GM13977 (cell line): ENCODE data around the gene FNDC3A.
"Not testable (repeated sequence)": the region's sequence is repeated elsewhere in the genome, so short reads cannot be mapped to it uniquely, and the experiment has no call there.

Source experiments
- DNase-seq: peaks from one replicate; pipeline ENCODE4 v3.0.0; 2012; ENCODE audit warnings: low spot score
- in situ Hi-C: fragments of 300-500 bp; cut with MboI; formaldehyde crosslinking; loops from one replicate; pipeline ENCODE4 v1.12.0; 2022; ENCODE audit warnings: low sequenced_read_pairs, low pct_unique_long_range_greater_than_20kb, mixed read lengths, inconsistent platforms; ENCODE audit not compliant: unreplicated experiment
- TF ChIP-seq, protein P1 (sequence below): IDR thresholded peaks from 2 replicates; pipeline ENCODE4 v1.5.1; 2012; ENCODE audit warnings: mild to moderate bottlenecking, control low read depth; ENCODE audit not compliant: insufficient read depth; ENCODE audit errors: extremely low read depth, missing control alignments

Gene FNDC3A

DNA sequence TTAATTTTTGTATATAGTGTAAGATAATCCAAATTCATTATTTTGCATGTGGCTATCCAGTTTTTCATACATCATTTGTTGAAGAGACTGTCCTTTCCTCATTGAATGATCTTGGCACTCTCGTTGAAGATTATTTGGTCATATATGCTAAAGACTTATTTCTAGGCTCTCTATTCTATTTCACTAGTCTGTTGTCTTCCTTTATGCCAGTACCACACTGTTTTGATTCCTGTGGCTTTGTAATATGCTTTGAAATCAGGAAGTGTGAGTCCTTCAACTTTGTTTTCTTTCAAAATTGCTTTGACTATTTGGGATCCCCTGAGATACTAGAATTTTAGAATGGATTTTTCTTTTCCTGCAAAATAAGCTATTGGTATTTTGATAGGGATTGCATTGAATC is 24.5 kb downstream of the FNDC3A start:
- DNase-seq = no peak
- TF ChIP-seq, protein P1, sequence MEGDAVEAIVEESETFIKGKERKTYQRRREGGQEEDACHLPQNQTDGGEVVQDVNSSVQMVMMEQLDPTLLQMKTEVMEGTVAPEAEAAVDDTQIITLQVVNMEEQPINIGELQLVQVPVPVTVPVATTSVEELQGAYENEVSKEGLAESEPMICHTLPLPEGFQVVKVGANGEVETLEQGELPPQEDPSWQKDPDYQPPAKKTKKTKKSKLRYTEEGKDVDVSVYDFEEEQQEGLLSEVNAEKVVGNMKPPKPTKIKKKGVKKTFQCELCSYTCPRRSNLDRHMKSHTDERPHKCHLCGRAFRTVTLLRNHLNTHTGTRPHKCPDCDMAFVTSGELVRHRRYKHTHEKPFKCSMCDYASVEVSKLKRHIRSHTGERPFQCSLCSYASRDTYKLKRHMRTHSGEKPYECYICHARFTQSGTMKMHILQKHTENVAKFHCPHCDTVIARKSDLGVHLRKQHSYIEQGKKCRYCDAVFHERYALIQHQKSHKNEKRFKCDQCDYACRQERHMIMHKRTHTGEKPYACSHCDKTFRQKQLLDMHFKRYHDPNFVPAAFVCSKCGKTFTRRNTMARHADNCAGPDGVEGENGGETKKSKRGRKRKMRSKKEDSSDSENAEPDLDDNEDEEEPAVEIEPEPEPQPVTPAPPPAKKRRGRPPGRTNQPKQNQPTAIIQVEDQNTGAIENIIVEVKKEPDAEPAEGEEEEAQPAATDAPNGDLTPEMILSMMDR = no peak
- in situ Hi-C loops = no loop called here

DNA sequence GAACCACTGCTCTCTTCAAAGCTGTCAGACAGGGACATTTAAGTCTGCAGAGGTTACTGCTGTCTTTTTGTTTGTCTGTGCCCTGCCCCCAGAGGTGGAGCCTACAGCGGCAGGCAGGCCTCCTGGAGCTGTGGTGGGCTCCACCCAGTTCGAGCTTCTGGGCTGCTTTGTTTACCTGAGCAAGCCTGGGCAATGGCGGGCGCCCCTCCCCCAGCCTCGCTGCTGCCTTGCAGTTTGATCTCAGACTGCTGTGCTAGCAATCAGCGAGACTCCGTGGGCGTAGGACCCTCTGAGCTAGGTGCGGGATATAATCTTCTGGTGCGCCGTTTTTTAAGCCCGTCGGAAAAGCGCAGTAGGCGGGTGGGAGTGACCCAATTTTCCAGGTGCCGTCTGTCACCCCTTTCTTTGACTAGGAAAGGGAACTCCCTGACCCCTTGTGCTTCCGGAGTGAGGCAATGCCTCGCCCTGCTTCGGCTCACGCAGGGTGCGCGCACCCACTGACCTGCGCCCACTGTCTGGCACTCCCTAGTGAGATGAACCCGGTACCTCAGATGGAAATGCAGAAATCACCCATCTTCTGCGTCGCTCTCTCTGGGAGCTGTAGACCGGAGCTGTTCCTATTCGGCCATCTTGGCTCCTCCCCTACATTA is 43.4 kb downstream of the FNDC3A start:
- DNase-seq, in situ Hi-C loops: not testable (repeated sequence)

DNA sequence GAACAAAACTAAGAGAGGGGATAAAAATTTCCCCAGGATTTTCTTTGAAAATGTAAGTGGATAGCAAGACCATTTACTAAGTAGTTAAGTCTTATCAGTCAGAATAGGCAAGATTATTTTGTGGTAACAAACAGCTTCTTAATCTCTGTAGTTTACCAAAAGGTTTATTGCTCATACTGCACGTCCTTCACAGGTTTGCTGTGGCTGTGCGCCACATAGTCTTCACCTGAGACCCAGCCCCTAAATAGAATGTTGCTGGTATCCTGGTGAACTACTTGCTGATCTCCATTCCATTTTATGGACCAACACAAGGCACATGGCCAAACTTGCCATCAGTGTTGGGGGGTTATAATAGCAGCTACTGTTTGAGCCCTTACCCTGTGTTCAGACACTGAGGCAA is 44.6 kb downstream of the FNDC3A start:
- in situ Hi-C loops = no loop called here
- TF ChIP-seq, protein P1 = no peak
- no peak for DNase-seq

DNA sequence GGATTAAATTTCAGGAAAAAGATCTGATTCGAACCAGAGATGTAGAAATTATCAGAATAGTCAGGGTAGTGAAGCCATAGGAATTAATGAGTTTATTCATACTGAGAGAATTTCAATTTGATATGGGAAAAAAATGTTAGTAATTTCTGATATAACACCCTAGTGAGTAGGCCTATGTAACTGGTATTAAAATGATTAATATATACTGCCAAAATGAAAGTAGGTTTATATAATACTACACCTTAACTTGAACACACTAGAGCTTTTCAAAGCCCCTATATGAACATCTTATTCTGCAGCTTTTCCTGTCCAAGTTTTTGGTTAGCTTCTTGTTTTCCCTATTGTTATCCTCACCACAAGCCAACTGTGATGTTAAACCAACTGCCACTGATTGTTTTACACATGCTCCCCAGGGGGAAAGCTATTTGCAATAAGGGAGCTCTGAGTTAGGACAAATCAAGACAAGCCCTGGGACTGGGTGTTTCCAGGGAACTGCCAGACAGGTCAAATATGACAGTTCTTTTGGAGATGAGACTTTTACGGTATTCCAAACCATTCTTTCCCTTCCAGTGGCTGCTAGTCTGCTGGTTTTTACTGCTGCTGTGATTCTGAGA is 45.3 kb downstream of the FNDC3A start:
- no peak for DNase-seq
- TF ChIP-seq, protein P1 = no peak
- in situ Hi-C loops = no loop called here

DNA sequence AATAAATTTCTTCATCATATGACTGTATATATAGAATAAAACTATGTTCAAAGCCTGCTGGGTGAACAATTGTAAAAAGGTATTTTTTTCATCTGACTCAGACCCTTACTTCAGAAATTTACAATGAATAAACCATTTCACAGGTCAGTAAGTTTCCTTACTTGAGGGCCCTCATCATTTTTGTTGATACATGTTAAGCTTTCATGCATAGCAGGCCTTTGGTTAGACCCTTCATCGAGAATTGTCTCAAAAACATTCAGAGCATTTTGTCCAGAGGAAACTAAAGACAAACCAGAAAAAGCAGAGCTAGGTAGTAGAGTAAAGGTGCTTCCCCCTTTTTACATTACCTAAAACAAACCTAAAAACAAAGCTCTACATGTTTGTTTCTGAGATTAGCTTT is 46.2 kb downstream of the FNDC3A start:
- peak; percentile 17 for DNase-seq
- TF ChIP-seq, protein P1 = no peak
- in situ Hi-C loops = no loop called here

DNA sequence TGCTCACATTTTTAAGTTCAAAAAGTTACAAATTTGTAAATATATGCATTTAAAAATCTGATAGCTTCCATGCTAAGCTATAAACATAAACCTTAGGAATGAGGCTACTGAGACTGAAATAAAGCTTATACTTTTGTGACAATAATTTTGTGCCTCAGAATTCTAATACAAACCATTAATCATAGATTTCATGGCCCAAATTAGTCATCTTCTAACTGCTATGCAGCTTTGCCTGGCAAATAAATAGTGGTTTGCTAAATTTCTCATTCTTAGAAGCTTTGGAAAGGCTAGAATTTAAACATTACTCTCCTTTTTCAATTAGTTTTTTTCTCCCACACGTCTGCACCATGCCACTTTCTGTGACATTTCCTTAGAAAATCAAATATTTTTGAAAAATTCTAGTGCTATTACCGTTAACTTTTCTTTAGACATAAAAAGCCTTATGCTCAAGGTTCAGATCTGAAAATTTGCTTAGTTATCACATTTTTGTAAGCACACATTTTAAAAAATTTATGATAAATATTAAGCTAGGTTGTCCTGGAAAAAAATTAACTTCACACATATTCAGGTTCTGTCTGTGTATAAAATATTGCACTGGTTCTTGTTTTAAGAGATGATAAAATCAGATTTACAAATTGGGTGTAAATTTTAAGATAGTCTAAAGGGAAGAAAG is 46.9 kb downstream of the FNDC3A start:
- in situ Hi-C loops = no loop called here
- TF ChIP-seq, protein P1 = no peak
- no peak for DNase-seq

DNA sequence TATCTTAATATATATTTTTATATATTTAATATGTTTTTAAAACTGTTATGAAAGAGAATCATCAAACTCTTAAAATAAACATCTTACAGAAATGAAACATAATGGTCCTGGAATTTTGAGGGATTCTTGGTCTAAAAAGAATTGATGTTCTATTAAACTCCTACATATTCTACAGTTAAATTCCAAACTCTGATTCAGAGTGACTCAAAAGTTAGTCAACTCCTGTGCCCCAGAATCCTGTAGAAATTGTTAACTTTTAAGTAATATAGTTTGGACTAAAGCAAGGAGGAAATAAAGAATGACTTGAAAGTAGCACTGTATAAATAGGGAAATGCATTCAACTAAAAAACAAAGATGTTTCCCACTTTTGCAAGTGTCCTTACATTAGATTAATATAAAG is 47.7 kb downstream of the FNDC3A start:
- DNase-seq = no peak
- in situ Hi-C loops = no loop called here

More for the DNA sequence above, 47.7 kb downstream of the FNDC3A start:
- TF ChIP-seq, protein P1 = no peak
